ENCODE data around the gene OSBPL2. TPM values are rescaled to one million over a fixed set of nuclear protein-coding genes. Genes with fewer than 3 reads are reported as not detected.

The OSBPL2 gene
- total RNA-seq, 2 experiments from 2014 or later: 52.8 to 54.4 TPM

GRCh38 chr20:62211769-62212288 lies 26.5 kb upstream of the OSBPL2 start:
- ATAC-seq (ENCODE audit: poor library complexity): no peak

GRCh38 chr20:62212299-62212698 lies 26.0 kb upstream of the OSBPL2 start:
- Histone ChIP-seq H3K4me1 (ENCODE audit: insufficient read depth, low read length) (no peaks in the 10 kb centered on the region), H3K9me3 (ENCODE audit: control insufficient read depth in 1 of 2, insufficient read depth in 1 of 2, low read length in 2 of 2) (peaks cover 0 to 32% of the 10 kb centered on the region in 2 experiments), H3K4me3 (ENCODE audit: low read length) (no peak overlapping the region), H3K27ac (ENCODE audit: low read depth in 1 of 2, low read length in 2 of 2) (no peak overlapping the region), H3K27me3 (ENCODE audit: control insufficient read depth in 1 of 2, insufficient read depth in 2 of 2, low read length in 2 of 2) (peaks cover 13 to 32% of the 10 kb centered on the region in 2 experiments), H3K36me3 (ENCODE audit: insufficient read depth, low read length) (no peaks in the 10 kb centered on the region)
- no peak for TF ChIP-seq CTCF (IDR thresholded peaks at IDR 0.05)
- peaks cover 25% of the 10 kb centered on the region for H3K27me3 Mint-ChIP-seq
- H3K4me1 Mint-ChIP-seq (ENCODE audit: low read depth): no peaks in the 10 kb centered on the region
- intact Hi-C loops (cut with DNase I, micrococcal nuclease): no loop called here
- H3K36me3 Mint-ChIP-seq (ENCODE audit: low read depth): no peaks in the 10 kb centered on the region
- ATAC-seq (ENCODE audit: poor library complexity) (no peak), DNase-seq (no peak)
- H3K27ac Mint-ChIP-seq: no peak overlapping the region
- ChIA-PET POLR2A (no interaction called here), CTCF (no interaction called here)
- no peaks in the 10 kb centered on the region for H3K9me3 Mint-ChIP-seq
- H3K4me3 Mint-ChIP-seq: no peak overlapping the region

More at GRCh38 chr20:62211769-62212288, 26.5 kb upstream of the OSBPL2 start:
- Mint-ChIP-seq H3K4me3 (no peak overlapping the region), H3K4me1 (ENCODE audit: low read depth) (no peaks in the 10 kb centered on the region), H3K27ac (no peak overlapping the region), H3K36me3 (ENCODE audit: low read depth) (no peaks in the 10 kb centered on the region), H3K9me3 (no peaks in the 10 kb centered on the region), H3K27me3 (peaks cover 20% of the 10 kb centered on the region)
- Histone ChIP-seq H3K4me1 (ENCODE audit: insufficient read depth, low read length) (no peaks in the 10 kb centered on the region), H3K36me3 (ENCODE audit: insufficient read depth, low read length) (no peaks in the 10 kb centered on the region), H3K27ac (ENCODE audit: low read depth in 1 of 2, low read length in 2 of 2) (no peak overlapping the region), H3K27me3 (ENCODE audit: control insufficient read depth in 1 of 2, insufficient read depth in 2 of 2, low read length in 2 of 2) (peaks cover 13 to 30% of the 10 kb centered on the region in 2 experiments), H3K4me3 (ENCODE audit: low read length) (no peak overlapping the region), H3K9me3 (ENCODE audit: control insufficient read depth in 1 of 2, insufficient read depth in 1 of 2, low read length in 2 of 2) (peaks cover 0 to 32% of the 10 kb centered on the region in 2 experiments)
- intact Hi-C loops (cut with DNase I, micrococcal nuclease): no loop called here
- CTCF ChIA-PET: no interaction called here
- no peak for TF ChIP-seq CTCF (IDR thresholded peaks at IDR 0.05)
- DNase-seq: no peak
- POLR2A ChIA-PET: no interaction called here

GRCh38 chr20:62214067-62214466 lies 24.3 kb upstream of the OSBPL2 start:
- Histone ChIP-seq H3K9me3 (ENCODE audit: control insufficient read depth in 1 of 2, insufficient read depth in 1 of 2, low read length in 2 of 2) (peaks cover 0 to 32% of the 10 kb centered on the region in 2 experiments), H3K4me3 (ENCODE audit: low read length) (no peak overlapping the region), H3K27ac (ENCODE audit: low read depth in 1 of 2, low read length in 2 of 2) (no peak overlapping the region), H3K36me3 (ENCODE audit: insufficient read depth, low read length) (no peaks in the 10 kb centered on the region), H3K27me3 (ENCODE audit: control insufficient read depth in 1 of 2, insufficient read depth in 2 of 2, low read length in 2 of 2) (peaks cover 23 to 46% of the 10 kb centered on the region in 2 experiments), H3K4me1 (ENCODE audit: insufficient read depth, low read length) (peaks cover 2% of the 10 kb centered on the region)
- ChIA-PET POLR2A (no interaction called here), CTCF (no interaction called here)
- DNase-seq (no peak), ATAC-seq (ENCODE audit: poor library complexity) (no peak)
- Mint-ChIP-seq H3K36me3 (ENCODE audit: low read depth) (no peaks in the 10 kb centered on the region), H3K9me3 (no peaks in the 10 kb centered on the region), H3K4me3 (no peak overlapping the region), H3K4me1 (ENCODE audit: low read depth) (no peaks in the 10 kb centered on the region), H3K27me3 (peaks cover 28% of the 10 kb centered on the region), H3K27ac (no peak overlapping the region)
- intact Hi-C loops (cut with DNase I, micrococcal nuclease): no loop called here
- TF ChIP-seq CTCF (IDR thresholded peaks at IDR 0.05): no peak
